Measurements from ENCODE around the gene CRYBB3. TPM values are rescaled to one million over a fixed set of nuclear protein-coding genes. Genes with fewer than 3 reads are reported as not detected.
A peak's percentile ranks its signal among the peaks of the same experiment; 100 is the strongest.
"Not testable (repeated sequence)": the region's sequence is repeated elsewhere in the genome, so short reads cannot be mapped to it uniquely, and the experiment has no call there.

CRYBB3 gene
- total RNA-seq, 1 donor from 2014 or later = not detected

GRCh38 chr22:25176175-25176574 lies 23.5 kb upstream of the CRYBB3 start:
- peak; percentile 46 for DNase-seq

- DNase-seq = no peak
Observed at GRCh38 chr22:25176799-25177198, 22.9 kb upstream of the CRYBB3 start.

DNA sequence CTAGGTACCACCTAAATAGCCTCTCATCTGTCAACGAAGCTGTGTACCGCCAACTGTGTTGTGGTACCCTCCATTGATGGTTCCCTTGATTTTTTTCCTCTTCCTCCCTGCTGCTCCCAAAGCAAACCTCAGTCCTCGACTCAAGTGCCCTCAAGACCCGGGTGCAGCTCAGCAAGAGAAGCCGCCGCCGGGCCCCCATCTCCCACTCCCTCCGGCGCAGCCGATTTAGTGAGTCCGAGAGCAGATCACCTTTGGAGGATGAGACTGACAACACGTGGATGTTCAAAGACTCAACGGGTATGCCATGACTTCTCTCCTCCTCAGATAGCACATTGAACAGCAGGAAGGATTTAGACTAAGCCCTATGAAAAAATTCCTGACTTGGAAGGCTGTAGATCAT lies 22.4 kb upstream of the CRYBB3 start:
- no peak for DNase-seq

GRCh38 chr22:25177895-25178294 lies 21.8 kb upstream of the CRYBB3 start:
- no peak for DNase-seq

DNA sequence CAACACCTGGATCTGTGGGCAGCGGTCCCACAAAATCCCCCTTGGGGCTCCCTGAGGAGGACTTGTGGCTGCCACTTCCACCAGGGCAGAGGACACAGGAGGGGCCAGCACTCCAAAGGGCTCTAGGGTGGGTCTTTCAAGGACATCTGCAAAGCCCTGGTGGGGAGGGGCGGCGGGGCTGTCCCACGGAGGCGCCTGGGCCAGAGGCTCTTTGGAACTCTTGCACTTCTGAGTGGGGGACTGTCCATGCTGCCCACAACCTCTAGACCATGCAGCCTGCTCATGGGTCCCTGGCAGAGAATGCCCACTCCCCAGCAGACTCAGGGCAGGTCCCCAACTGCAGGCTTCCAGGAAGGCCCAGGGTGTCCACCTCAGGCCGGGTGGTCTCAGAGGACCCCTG lies 21.3 kb upstream of the CRYBB3 start:
- not testable (repeated sequence) for DNase-seq

DNA sequence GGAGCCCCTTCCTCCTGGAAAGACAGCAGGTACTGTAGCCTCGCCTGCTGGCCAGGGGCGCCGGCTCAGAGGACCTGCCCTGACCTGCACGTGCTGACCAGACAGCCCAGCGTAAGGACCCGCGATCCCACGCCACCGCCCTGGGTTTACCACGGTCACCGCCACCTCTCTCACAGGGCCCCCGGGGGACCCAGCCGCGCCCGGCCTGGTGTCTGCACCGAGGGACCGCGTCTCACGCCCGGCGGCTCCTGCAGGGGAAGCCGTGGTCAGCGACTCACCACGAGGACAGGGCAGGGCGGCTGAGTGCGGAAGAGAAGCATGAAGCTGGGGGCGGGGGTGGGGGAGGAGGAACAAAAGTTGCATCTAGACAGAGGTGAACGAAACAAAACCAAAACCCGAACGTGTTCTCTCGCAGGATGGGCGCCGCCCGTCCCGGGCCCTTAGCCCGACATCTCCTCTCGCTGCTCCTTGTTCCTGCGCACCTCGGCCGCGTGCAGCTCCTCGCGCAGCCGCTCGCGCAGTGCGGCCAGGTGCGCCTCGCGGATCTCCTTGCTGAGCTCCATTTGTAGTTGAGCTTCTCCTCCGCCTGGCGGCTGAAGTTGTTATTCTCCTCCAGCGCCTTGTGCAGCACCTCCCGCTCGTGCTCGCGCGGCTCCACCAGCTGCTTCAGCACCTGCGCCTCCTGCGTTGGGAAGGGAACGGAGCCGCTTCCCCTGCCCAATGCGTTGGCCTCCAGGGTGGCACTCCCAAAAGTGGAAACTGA lies 20.6 kb upstream of the CRYBB3 start:
- not testable (repeated sequence) for DNase-seq

DNA sequence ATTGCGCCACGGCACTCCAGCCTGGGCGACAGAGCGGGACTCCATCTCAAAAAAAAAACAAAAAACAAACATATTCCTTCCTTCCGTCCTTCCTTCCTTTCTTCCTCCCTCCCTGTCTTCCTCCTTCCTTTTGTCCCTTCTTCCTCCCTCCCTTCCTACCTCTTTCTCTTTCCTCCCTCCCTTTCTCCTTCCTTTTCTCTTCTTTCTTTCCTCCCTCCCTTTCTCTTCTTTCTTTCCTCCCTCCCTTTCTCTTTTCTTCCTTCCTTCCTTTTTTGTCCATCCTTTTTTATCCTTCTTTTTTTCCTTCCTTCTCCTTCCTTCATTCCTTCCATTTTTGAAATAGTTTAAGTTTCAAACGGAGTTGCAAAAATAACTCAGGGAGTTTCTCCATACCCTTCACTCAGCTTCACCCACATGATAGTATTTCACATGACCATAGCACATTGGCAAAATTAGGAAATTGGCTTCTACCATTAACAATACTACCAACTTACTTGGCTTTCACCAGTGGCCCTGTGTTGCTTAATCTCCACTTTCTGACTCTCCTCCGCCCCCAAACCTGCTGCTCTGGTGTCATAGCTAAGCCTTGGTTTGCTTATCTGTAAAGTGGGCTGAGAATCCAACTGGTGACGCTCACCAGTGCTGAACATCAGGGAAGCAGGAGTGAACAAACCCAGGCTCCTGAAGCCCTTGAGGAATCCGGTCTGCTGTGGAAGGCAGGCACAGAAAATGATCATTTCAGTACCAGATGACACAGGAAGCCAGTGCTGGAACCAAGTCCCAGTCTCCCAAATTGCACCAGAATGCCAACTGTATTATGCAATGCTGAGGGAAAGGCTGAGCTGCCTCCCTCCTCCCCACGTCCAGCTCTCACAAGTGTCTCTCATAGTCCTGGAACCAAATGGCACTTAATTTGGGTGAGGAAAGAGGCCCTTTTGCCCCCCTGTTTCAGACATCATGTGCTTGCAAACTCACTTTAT lies 17.2 kb upstream of the CRYBB3 start:
- no peak for DNase-seq

DNA sequence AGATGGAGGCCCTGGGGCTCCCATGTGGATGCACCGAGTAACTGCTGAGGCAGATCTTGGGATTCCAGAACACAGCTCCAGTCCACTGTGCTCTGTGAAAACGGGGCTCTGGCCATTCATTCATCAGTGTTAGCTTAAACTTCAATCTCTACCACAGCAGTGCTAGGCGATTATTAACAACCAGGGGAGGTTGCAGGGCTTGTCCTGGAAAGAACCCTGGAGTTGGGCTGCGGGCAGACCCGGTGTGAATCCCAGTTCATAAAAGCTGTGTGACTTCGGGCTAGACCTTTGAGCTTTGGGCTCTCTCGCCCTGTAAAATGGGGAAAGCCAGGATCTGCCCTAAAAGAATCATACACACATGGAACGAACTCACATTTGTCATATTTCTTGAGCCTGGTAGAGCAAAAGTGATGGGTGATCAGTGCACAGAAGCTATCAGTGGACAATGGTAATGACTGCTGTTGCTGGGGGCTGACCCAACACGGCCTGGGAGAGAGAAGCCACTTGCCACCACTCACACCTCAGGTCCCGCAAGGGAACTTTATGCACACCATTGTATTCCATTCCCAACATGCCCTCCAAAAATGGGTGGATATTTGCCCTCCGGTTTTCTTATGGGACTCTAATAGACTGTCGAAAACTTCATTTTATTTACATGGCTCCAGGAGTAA lies 15.6 kb upstream of the CRYBB3 start:
- no peak for DNase-seq

DNA sequence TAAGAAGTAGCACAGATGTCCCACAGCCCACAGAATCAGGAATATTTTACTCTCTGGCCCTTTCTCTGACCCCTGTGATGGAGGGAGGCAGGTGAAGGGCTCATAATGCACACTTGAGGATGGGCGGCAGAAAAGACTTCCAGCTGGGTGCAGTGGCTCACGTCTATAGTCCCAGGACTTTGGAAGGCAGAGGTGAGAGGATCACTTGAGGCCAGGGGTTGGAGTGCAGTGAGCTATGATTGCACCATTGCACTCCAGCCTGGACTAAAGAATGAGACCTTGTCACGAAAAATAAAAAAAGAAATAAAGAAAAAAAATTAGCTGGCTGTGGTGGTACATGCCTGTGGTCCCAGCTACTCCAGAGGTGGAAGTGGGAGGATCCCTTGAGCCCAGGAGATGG lies 13.5 kb upstream of the CRYBB3 start:
- no peak for DNase-seq

GRCh38 chr22:25187469-25187868 lies 12.2 kb upstream of the CRYBB3 start:
- DNase-seq = no peak

DNA sequence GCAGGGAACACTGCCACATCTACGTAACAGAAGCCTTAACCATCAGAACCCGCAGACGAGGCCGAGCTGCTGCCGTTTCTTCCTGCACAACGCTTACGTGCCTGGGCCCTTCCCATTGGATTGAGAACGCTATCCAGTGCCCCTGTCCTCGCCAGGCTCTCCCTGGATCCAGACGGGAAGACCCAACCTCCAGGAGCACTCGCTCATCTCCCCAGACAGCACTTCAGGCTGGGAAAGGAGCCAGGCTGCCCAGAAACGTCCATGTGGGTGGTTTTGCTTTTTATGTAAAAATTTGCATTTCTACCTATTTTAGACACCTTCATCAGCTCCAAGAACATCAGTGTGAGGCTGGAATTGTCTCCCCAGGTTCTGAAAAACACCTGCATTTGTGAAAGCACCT lies 7.3 kb upstream of the CRYBB3 start:
- no peak for DNase-seq

GRCh38 chr22:25193130-25193529 lies 6.5 kb upstream of the CRYBB3 start:
- no peak for DNase-seq

- peak; percentile 12 for DNase-seq
Observed at GRCh38 chr22:25193548-25193947, 6.1 kb upstream of the CRYBB3 start.

- DNase-seq = no peak
Observed at GRCh38 chr22:25196326-25196725, 3.3 kb upstream of the CRYBB3 start.

DNA sequence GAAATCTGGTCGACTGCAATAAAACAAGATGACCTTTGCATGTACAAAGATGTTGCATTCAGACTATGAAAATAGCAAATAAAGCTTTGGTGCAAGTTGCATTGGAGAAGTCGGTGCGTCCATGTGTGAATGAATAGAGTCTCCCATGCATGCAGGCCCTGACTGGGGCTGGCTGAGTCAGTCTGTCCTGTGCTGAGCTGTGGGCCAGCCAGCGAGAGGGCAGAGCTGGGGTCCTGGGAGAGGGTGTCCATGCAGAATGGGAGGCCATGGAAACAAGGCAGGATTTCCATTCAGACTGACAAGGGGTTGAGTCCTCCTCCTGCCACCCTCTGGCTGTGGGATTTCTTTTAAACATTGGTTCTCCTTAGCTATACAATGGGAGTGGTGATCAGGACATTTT lies 2.3 kb upstream of the CRYBB3 start:
- no peak for DNase-seq

GRCh38 chr22:25200967-25201366 lies 1.3 kb downstream of the CRYBB3 start:
- no peak for DNase-seq

DNA sequence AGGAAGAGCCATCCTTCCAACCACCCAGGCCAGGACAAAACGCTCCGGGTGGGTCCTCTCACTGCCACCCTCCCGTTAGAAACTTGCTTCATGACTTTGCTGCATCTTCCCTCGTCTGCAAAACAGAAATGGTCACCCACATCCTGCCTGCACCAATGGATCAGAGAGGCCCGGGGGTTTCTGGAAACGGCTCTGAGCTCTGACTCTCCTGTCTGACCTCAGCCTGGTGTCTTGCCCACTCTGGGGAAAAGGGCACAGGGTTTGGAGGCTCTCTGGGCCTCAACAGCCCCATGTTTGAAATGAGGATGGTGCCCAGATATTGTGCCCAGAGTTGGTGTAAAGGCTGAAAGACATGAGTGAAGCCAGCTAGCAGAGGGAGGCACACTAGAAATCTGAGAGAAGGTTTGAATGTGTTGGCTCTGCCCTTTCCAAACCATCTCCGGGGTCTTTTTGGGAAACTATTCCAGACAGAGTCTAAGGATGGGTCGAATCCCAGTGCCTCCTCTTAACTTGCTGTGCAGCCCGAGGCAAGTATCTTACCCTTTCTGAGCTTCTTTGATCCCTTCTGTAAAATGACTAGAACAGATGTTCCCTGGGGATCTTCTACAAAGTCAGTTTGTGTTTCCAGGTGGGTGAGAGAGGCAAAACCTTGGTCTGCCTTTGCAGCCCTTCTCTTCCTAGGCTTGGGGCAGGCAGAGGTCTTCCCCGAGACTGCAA lies 2.1 kb downstream of the CRYBB3 start:
- DNase-seq = no peak

- peak; percentile 81 for DNase-seq
Observed at GRCh38 chr22:25202290-25202921, 2.7 kb downstream of the CRYBB3 start.

DNA sequence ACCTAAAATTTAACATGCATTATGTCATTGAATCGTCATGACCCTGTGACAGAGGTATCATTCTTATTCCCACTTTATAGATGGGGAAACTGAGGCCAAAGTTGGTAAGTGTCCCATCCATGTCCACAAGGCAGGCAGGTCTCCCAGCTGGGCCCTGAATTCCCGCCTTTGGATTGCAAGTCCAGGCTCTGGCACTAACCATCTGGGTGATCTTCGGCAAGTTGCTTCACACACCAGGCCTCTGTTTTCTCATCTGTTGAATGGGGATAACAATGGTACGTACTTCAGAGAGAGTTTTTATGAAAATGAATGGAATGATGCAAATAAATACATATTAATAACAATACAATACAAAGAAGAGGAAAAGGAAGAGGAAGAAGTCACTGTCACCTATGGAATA lies 3.4 kb downstream of the CRYBB3 start:
- no peak for DNase-seq

GRCh38 chr22:25204547-25204946 lies 4.9 kb downstream of the CRYBB3 start:
- not testable (repeated sequence) for DNase-seq

GRCh38 chr22:25205847-25206246 lies 6.2 kb downstream of the CRYBB3 start:
- DNase-seq = no peak

DNA sequence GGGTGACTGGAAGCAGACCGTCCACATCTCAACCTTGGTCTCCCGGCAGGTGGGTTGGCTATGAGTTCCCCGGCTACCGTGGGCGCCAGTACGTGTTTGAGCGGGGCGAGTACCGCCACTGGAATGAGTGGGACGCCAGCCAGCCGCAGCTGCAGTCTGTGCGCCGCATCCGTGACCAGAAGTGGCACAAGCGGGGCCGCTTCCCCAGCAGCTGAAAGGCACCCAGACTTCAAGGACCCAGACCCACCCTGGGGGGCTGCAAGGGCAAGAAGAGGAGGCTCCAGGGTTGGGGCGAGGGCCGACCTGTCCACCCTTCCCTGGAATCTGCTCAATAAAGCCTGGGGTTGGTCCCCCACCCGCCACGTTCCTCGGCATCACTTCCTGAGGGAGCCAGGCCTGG lies 7.3 kb downstream of the CRYBB3 start:
- no peak for DNase-seq

Data from dermis blood vessel endothelial cell (primary cell).